Gastroesophageal sphincter (tissue), 4 donors: Measurements from ENCODE around the gene DQX1. TPM values are rescaled to one million over a fixed set of nuclear protein-coding genes. Genes with fewer than 3 reads are reported as not detected.
"Not testable (repeated sequence)": the region's sequence is repeated elsewhere in the genome, so short reads cannot be mapped to it uniquely, and the experiment has no call there.

ENCODE experiments used
- ATAC-seq: fragments of 150-250 bp; one replicate; pipeline ENCODE4 v1.9.1; 2016; ENCODE audit warnings: mild to moderate bottlenecking, moderate library complexity
- H3K27ac ChIP-seq, 4 donors: fragments of 200-600 bp; sonication (generic) in 3 of 4; 1 replicate in 3 of 4; 2 replicates in 1 of 4; pipeline ENCODE4 v1.5.1; 2016 to 2019
- H3K27me3 ChIP-seq: fragments of 200-600 bp; sonication (generic); one replicate; pipeline ENCODE4 v1.5.1; 2019
- H3K36me3 ChIP-seq, 2 donors: fragments of 200-600 bp; sonication (generic); one replicate each; pipeline ENCODE4 v1.5.1; 2019; ENCODE audit warnings: control low read depth in 1 of 2
- H3K4me1 ChIP-seq, 3 donors: fragments of 200-600 bp; sonication (generic); 1 replicate in 2 of 3; 2 replicates in 1 of 3; pipeline ENCODE4 v1.5.1; 2016 to 2019; ENCODE audit warnings: control low read depth in 2 of 3
- H3K4me3 ChIP-seq, 2 donors: fragments of 200-600 bp; sonication (generic); one replicate each; pipeline ENCODE4 v1.5.1; 2019; ENCODE audit warnings: mild to moderate bottlenecking in 1 of 2, moderate library complexity in 1 of 2
- H3K9me3 ChIP-seq, 3 donors: fragments of 200-600 bp; sonication (generic); one replicate each; pipeline ENCODE4 v1.5.1; 2017 to 2019; ENCODE audit warnings: control low read depth in 2 of 3
- EP300 ChIP-seq: sonication (generic); formaldehyde crosslinking; IDR thresholded peaks from one replicate; pipeline ENCODE4 v1.6.1; 2017; ENCODE audit warnings: antibody characterized with exemption, mild to moderate bottlenecking
- POLR2A ChIP-seq, 2 donors: fragments of 450-650 bp; IDR thresholded peaks; one replicate each; pipeline ENCODE4 v1.6.1; 2017; ENCODE audit warnings: antibody characterized with exemption in 2 of 2, mild to moderate bottlenecking in 2 of 2, moderate library complexity in 1 of 2
- POLR2AphosphoS5 ChIP-seq: sonication (generic); formaldehyde crosslinking; IDR thresholded peaks from one replicate; pipeline ENCODE4 v1.6.1; 2017; ENCODE audit warnings: antibody characterized with exemption
- WGBS, 2 donors: methylation state at CpG; one replicate each; pipeline ENCODE4 v1.1.5; 2018; ENCODE audit warnings: low coverage in 1 of 2; 5-methylcytosine and 5-hydroxymethylcytosine counted together
- total RNA-seq, 4 donors: library from RNA; depleted of rRNA; stranded (reverse); fragments of >200 nt; gene quantifications; one replicate each; pipeline ENCODE4 v1.1.0, GENCODE V29; 2016
- TF ChIP-seq, protein P1 (sequence below), 4 experiments: fragments of 200-600 bp in 2 of 4; fragments of 450-650 bp in 2 of 4; sonication (generic) in 1 of 4; IDR thresholded peaks; one replicate each; pipeline ENCODE4 v1.5.1; 2017 to 2019; ENCODE audit warnings: antibody characterized with exemption in 4 of 4, mild to moderate bottlenecking in 2 of 4, moderate library complexity in 2 of 4

The DQX1 gene
- total RNA-seq, 4 donors from 2014 or later, result not detected

DNA sequence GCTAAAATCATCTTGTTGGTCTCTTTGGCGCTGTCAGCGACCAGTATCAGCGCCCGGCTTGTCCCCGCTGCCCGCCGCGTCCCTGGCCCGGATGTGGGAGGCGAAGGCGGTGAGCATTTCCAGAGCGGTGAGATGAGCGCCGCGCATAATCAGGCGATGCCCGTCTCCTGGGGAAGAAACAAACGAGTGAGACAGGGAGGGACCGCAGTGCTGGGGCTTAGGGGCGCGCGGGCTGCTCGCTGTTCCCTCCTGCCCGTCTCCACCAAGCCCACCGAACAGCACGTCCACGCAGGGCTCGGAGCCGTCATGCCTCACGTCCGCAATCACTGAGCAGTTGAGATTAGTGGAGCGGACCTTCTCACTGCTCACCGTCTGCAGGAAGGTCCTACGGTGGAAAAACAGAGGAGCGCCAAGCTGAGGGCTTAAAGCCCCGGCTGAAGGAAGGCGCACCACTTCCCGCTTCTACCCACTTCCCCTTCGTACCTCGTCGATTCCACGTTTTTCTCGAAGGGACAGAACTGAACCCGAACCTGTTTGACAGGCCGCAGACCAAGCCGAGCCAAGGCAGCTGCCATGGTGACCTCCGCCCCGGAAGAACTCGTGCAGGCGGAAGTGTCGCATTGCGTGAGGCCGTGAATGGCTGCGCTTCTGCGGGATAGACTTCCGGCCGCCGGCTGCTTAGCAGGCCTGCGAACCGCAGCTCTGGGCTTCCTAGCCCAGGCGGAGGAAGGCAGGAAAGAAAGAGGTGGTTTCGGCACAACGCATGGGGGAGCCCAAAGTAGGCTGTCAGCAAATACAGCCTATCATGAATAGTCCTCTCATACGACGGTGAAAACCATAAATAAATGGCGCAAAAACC, 53.7 kb downstream of the DQX1 start, which contains the start of gene MRPL53:
TSS of gene MRPL53 (minus strand) at position 595 of the 859 bp plus-strand sequence. CDS start at position 575, 20 bp downstream.
- 0 to 2% methylated on average over 1 to 12 of the region's 66 CpGs for WGBS, 2 donors
- Histone ChIP-seq H3K4me3 (peak within 1 kb of the TSS; percentile 43 to 63), H3K36me3 (peaks cover 0 to 34% of the 10 kb centered on the region in 2 donors), H3K9me3 (no peaks in the 10 kb centered on the region), H3K4me1 (peaks cover 4 to 27% (median 10%) of the 10 kb centered on the region in 3 donors), H3K27me3 (no peaks in the 10 kb centered on the region), H3K27ac (peak within 1 kb of the TSS; percentile 52 to 89 (median 86))
- TF ChIP-seq, protein P1, sequence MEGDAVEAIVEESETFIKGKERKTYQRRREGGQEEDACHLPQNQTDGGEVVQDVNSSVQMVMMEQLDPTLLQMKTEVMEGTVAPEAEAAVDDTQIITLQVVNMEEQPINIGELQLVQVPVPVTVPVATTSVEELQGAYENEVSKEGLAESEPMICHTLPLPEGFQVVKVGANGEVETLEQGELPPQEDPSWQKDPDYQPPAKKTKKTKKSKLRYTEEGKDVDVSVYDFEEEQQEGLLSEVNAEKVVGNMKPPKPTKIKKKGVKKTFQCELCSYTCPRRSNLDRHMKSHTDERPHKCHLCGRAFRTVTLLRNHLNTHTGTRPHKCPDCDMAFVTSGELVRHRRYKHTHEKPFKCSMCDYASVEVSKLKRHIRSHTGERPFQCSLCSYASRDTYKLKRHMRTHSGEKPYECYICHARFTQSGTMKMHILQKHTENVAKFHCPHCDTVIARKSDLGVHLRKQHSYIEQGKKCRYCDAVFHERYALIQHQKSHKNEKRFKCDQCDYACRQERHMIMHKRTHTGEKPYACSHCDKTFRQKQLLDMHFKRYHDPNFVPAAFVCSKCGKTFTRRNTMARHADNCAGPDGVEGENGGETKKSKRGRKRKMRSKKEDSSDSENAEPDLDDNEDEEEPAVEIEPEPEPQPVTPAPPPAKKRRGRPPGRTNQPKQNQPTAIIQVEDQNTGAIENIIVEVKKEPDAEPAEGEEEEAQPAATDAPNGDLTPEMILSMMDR (IDR thresholded peaks at IDR 0.05), result peak in 1 of 4 experiments; percentile 11
- TF ChIP-seq POLR2AphosphoS5 (peak; percentile 96), POLR2A (IDR thresholded peaks at IDR 0.05) (peak; percentile 75 to 80), EP300 (no peak)
- peak; percentile 96 for ATAC-seq

DNA sequence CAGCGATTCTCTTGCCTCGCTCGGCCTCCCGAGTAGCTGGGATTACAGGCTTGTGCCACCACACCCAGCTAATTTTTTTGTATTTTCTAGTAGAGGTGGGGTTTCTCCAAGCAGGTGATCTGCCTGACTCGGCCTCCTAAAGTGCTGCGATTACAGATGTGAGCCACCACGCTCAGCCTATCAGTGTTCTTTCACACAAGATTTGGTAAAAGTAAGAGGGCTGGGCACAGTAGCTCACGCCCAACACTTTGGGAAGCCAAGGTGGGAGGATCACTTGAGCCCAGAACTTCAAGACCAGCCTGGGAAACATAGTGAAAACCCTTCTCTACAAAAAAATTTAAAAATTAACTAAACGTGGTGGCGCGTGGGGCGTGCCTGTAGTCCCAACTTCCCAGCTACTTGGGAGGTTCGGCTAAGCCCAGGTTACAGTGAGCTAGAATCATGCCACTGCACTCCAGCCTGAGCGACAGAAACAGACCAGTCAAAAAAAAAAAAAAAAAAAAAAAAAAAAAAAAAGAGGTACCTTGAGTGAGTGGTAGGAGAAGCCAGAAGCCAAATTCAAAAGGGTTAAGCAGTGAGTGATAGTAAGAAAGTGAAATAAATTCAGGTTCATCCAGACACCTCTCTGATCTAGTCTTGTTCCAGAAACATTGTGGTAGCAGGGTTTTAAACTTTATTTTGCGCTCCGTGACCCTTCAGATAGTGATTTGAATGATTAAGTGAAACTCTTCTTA, 54.5 kb downstream of the DQX1 start:
- H3K4me1 ChIP-seq, result peaks cover 4 to 28% (median 10%) of the 10 kb centered on the region in 3 donors
- peak overlapping the region; percentile 43 to 63 for H3K4me3 ChIP-seq
- ATAC-seq, result no peak
- no peaks in the 10 kb centered on the region for H3K9me3 ChIP-seq
- peak overlapping the region; percentile 52 to 89 (median 86) for H3K27ac ChIP-seq
- TF ChIP-seq POLR2A (IDR thresholded peaks at IDR 0.05) (no peak), EP300 (no peak), POLR2AphosphoS5 (no peak)
- TF ChIP-seq, protein P1 (IDR thresholded peaks at IDR 0.05), result no peak
- 47 to 52% methylated on average over 6 to 11 of the region's 16 CpGs for WGBS, 2 donors
- H3K36me3 ChIP-seq, result peaks cover 0 to 26% of the 10 kb centered on the region in 2 donors
- H3K27me3 ChIP-seq, result no peaks in the 10 kb centered on the region

DNA sequence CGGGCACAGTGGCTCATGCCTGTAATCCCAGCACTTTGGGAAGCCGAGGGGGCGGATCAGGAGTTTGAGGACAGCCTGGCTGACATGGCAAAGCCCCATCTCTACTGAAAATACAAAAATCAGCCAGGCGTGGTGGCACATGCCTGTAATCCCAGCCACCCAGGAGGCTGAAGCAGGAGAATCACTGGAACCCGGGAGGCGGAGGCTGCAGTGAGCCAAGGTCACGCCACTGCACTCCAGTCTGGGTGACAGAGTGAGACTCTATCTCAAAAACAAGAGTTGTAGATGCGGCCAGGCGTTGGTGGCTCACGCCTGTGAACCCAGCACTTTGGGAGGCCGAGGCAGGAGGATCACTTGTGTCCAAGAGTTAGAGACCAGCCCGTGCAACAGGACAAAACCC, 55.3 kb downstream of the DQX1 start:
- peaks cover 4 to 35% (median 10%) of the 10 kb centered on the region in 3 donors for H3K4me1 ChIP-seq
- H3K36me3 ChIP-seq, result peaks cover 0 to 18% of the 10 kb centered on the region in 2 donors
- not testable (repeated sequence) for H3K27ac ChIP-seq, H3K9me3 ChIP-seq, ATAC-seq, H3K27me3 ChIP-seq, H3K4me3 ChIP-seq
- 90 to 94% methylated on average over 4 to 5 of the region's 12 CpGs for WGBS, 2 donors

Other genes starting within 250 kb of the DQX1 start
- gene SLC4A5, start 182.8 kb downstream of the DQX1 start, total RNA-seq, result 1 to 10 TPM; 1.8 to 9.4 (median 5.0) TPM
- 100 to 1,000 TPM; 132 to 197 (median 170) TPM for gene DCTN1, start 145.9 kb downstream of the DQX1 start, total RNA-seq
- gene C2orf81, start 104.6 kb downstream of the DQX1 start, total RNA-seq, result 1 to 10 TPM in 3 of 4 donors, under 1 TPM in 1; 0.62 to 1.4 (median 1.2) TPM
- gene WDR54, start 104.5 kb downstream of the DQX1 start, total RNA-seq, result 10 to 100 TPM in 1 of 4 donors, 1 to 10 TPM in 3; 4.2 to 12.4 (median 8.8) TPM
- 10 to 100 TPM; 10.9 to 17.3 (median 14.0) TPM for gene RTKN, start 84.3 kb downstream of the DQX1 start, total RNA-seq
- 10 to 100 TPM; 14.3 to 26.4 (median 19.2) TPM for gene INO80B, start 71.1 kb downstream of the DQX1 start, total RNA-seq
- 10 to 100 TPM; 44.2 to 91.5 (median 47.0) TPM for gene WBP1, start 67.8 kb downstream of the DQX1 start, total RNA-seq
- 10 to 100 TPM; 26.1 to 34.2 (median 29.3) TPM for gene MOGS, start 60.8 kb downstream of the DQX1 start, total RNA-seq
- gene MRPL53, start 53.6 kb downstream of the DQX1 start, total RNA-seq, result 10 to 100 TPM; 18.0 to 76.7 (median 30.2) TPM
- gene CCDC142, start 43.2 kb downstream of the DQX1 start, total RNA-seq, result 10 to 100 TPM in 3 of 4 donors, 1 to 10 TPM in 1; 7.3 to 41.6 (median 13.7) TPM
- gene TTC31, start 43.1 kb downstream of the DQX1 start, total RNA-seq, result 10 to 100 TPM; 16.5 to 27.2 (median 19.5) TPM
- under 1 TPM in 2 of 4 donors, not detected in 2; 0.40 to 0.58 TPM for gene LBX2, start 26.6 kb downstream of the DQX1 start, total RNA-seq
- 10 to 100 TPM in 3 of 4 donors, 1 to 10 TPM in 1; 9.6 to 24.0 (median 18.2) TPM for gene PCGF1, start 18.5 kb downstream of the DQX1 start, total RNA-seq
- under 1 TPM in 2 of 4 donors, not detected in 2; 0.27 to 0.94 TPM for gene TLX2, start 11.8 kb downstream of the DQX1 start, total RNA-seq
- 10 to 100 TPM; 62.7 to 92.1 (median 86.2) TPM for gene AUP1, start 3.5 kb upstream of the DQX1 start, total RNA-seq
- gene HTRA2, start 3.7 kb upstream of the DQX1 start, total RNA-seq, result 10 to 100 TPM; 25.0 to 37.6 (median 29.1) TPM
- gene LOXL3, start 27.7 kb upstream of the DQX1 start, total RNA-seq, result 10 to 100 TPM in 1 of 4 donors, 1 to 10 TPM in 3; 7.2 to 13.2 (median 8.6) TPM
- 10 to 100 TPM; 16.3 to 28.8 (median 19.5) TPM for gene DOK1, start 28.5 kb upstream of the DQX1 start, total RNA-seq
- under 1 TPM in 1 of 4 donors, not detected in 3; 0.81 TPM for gene M1AP, start 122.1 kb upstream of the DQX1 start, total RNA-seq
- 10 to 100 TPM in 1 of 4 donors, 1 to 10 TPM in 3; 2.7 to 11.5 (median 3.6) TPM for gene SEMA4F, start 128.0 kb upstream of the DQX1 start, total RNA-seq